Stimulated activated memory B cell treated with anti-CD40 and anti-IgM and Interleukin-4, amounts not matched to agents 10 μg/mL and 1 μg/mL and 100 μg/mL, for 72 hours (primary cell): ENCODE measurements around the gene ARHGAP24.

Source experiments
- ATAC-seq: fragments of 150-1000 bp; cut with Tn5 transposase; 2 replicates; pipeline ENCODE4 v1.10.0; 2021
- H3K27ac Mint-ChIP-seq: one replicate; pipeline ENCODE4 v1.8.0; 2022; ENCODE audit warnings: mild to moderate bottlenecking, mixed read lengths
- H3K27me3 Mint-ChIP-seq: one replicate; pipeline ENCODE4 v1.8.0; 2022; ENCODE audit warnings: mixed read lengths
- H3K36me3 Mint-ChIP-seq: one replicate; pipeline ENCODE4 v1.8.0; 2022; ENCODE audit warnings: mixed read lengths
- H3K4me1 Mint-ChIP-seq: one replicate; pipeline ENCODE4 v1.8.0; 2022; ENCODE audit warnings: mixed read lengths
- H3K4me3 Mint-ChIP-seq: one replicate; pipeline ENCODE4 v1.8.0; 2022; ENCODE audit warnings: mild to moderate bottlenecking, moderate library complexity, mixed read lengths
- H3K9me3 Mint-ChIP-seq: one replicate; pipeline ENCODE4 v1.8.0; 2022; ENCODE audit warnings: mixed read lengths

Gene ARHGAP24

GRCh38 chr4:85522277-85522676 is 47.3 kb downstream of the ARHGAP24 start:
- Mint-ChIP-seq H3K27me3 (no peaks in the 10 kb centered on the region), H3K9me3 (no peaks in the 10 kb centered on the region), H3K27ac (peak overlapping the region; percentile 76), H3K36me3 (peaks cover 12% of the 10 kb centered on the region), H3K4me3 (no peak overlapping the region), H3K4me1 (peaks cover 52% of the 10 kb centered on the region)
- peak; percentile 81 for ATAC-seq

GRCh38 chr4:85522836-85523235 is 47.9 kb downstream of the ARHGAP24 start:
- Mint-ChIP-seq H3K36me3 (peaks cover 15% of the 10 kb centered on the region), H3K27me3 (no peaks in the 10 kb centered on the region), H3K9me3 (no peaks in the 10 kb centered on the region), H3K27ac (peak overlapping the region; percentile 76), H3K4me1 (peaks cover 58% of the 10 kb centered on the region), H3K4me3 (peak overlapping the region; percentile 6)
- ATAC-seq = no peak

- peaks cover 10% of the 10 kb centered on the region for H3K36me3 Mint-ChIP-seq
- peak overlapping the region; percentile 21 for H3K27ac Mint-ChIP-seq
- H3K27me3 Mint-ChIP-seq = no peaks in the 10 kb centered on the region
- H3K4me3 Mint-ChIP-seq = no peak overlapping the region
- ATAC-seq = no peak
- H3K9me3 Mint-ChIP-seq = no peaks in the 10 kb centered on the region
- peaks cover 54% of the 10 kb centered on the region for H3K4me1 Mint-ChIP-seq
Observed at GRCh38 chr4:85527815-85528214, 52.9 kb downstream of the ARHGAP24 start.

- peak overlapping the region; percentile 63 for H3K27ac Mint-ChIP-seq
- H3K27me3 Mint-ChIP-seq = no peaks in the 10 kb centered on the region
- no peaks in the 10 kb centered on the region for H3K9me3 Mint-ChIP-seq
- H3K4me3 Mint-ChIP-seq = no peak overlapping the region
- ATAC-seq = peak; percentile 34
- peaks cover 23% of the 10 kb centered on the region for H3K36me3 Mint-ChIP-seq
- H3K4me1 Mint-ChIP-seq = peaks cover 61% of the 10 kb centered on the region
Observed at GRCh38 chr4:85531560-85532341, 56.8 kb downstream of the ARHGAP24 start.

GRCh38 chr4:85534120-85534519 is 59.2 kb downstream of the ARHGAP24 start:
- ATAC-seq = no peak
- H3K4me3 Mint-ChIP-seq = no peak overlapping the region
- no peak overlapping the region for H3K27ac Mint-ChIP-seq

GRCh38 chr4:85543832-85544231 is 68.9 kb downstream of the ARHGAP24 start:
- no peak overlapping the region for H3K4me3 Mint-ChIP-seq
- H3K27me3 Mint-ChIP-seq = no peaks in the 10 kb centered on the region
- ATAC-seq = no peak
- H3K36me3 Mint-ChIP-seq = peaks cover 5% of the 10 kb centered on the region
- peak overlapping the region; percentile 20 for H3K27ac Mint-ChIP-seq
- peaks cover 30% of the 10 kb centered on the region for H3K4me1 Mint-ChIP-seq
- no peaks in the 10 kb centered on the region for H3K9me3 Mint-ChIP-seq

More at GRCh38 chr4:85534120-85534519, 59.2 kb downstream of the ARHGAP24 start:
- Mint-ChIP-seq H3K36me3 (peaks cover 19% of the 10 kb centered on the region), H3K4me1 (peaks cover 60% of the 10 kb centered on the region), H3K27me3 (no peaks in the 10 kb centered on the region), H3K9me3 (peaks cover 2% of the 10 kb centered on the region)

- no peaks in the 10 kb centered on the region for H3K27me3 Mint-ChIP-seq
- H3K9me3 Mint-ChIP-seq = peaks cover 3% of the 10 kb centered on the region
- peaks cover 32% of the 10 kb centered on the region for H3K4me1 Mint-ChIP-seq
- no peak for ATAC-seq
- H3K36me3 Mint-ChIP-seq = peaks cover 8% of the 10 kb centered on the region
- H3K27ac Mint-ChIP-seq = peak overlapping the region; percentile 20
- H3K4me3 Mint-ChIP-seq = no peak overlapping the region
Observed at GRCh38 chr4:85544751-85545150, 69.8 kb downstream of the ARHGAP24 start.

GRCh38 chr4:85548116-85548515 is 73.2 kb downstream of the ARHGAP24 start:
- Mint-ChIP-seq H3K36me3 (peaks cover 39% of the 10 kb centered on the region), H3K4me1 (peaks cover 53% of the 10 kb centered on the region), H3K9me3 (peaks cover 11% of the 10 kb centered on the region), H3K27me3 (no peaks in the 10 kb centered on the region), H3K27ac (peak overlapping the region; percentile 76), H3K4me3 (no peak overlapping the region)
- ATAC-seq = no peak

GRCh38 chr4:85548841-85549240 is 73.9 kb downstream of the ARHGAP24 start:
- Mint-ChIP-seq H3K27me3 (no peaks in the 10 kb centered on the region), H3K4me1 (peaks cover 48% of the 10 kb centered on the region), H3K27ac (peak overlapping the region; percentile 76), H3K4me3 (no peak overlapping the region), H3K9me3 (peaks cover 14% of the 10 kb centered on the region), H3K36me3 (peaks cover 45% of the 10 kb centered on the region)
- no peak for ATAC-seq

GRCh38 chr4:85555206-85555605 is 80.3 kb downstream of the ARHGAP24 start:
- Mint-ChIP-seq H3K4me1 (peaks cover 83% of the 10 kb centered on the region), H3K27me3 (no peaks in the 10 kb centered on the region), H3K27ac (peak overlapping the region; percentile 90), H3K36me3 (peaks cover 45% of the 10 kb centered on the region), H3K4me3 (peak overlapping the region; percentile 63), H3K9me3 (peaks cover 15% of the 10 kb centered on the region)
- ATAC-seq = peak; percentile 82

- Mint-ChIP-seq H3K9me3 (peaks cover 15% of the 10 kb centered on the region), H3K27me3 (no peaks in the 10 kb centered on the region), H3K36me3 (peaks cover 42% of the 10 kb centered on the region), H3K4me1 (peaks cover 79% of the 10 kb centered on the region), H3K4me3 (no peak overlapping the region), H3K27ac (peak overlapping the region; percentile 90)
- peak; percentile 14 for ATAC-seq
Observed at GRCh38 chr4:85556283-85556682, 81.3 kb downstream of the ARHGAP24 start.

GRCh38 chr4:85557016-85557901 is 82.3 kb downstream of the ARHGAP24 start:
- H3K27ac Mint-ChIP-seq = peak overlapping the region; percentile 90
- H3K9me3 Mint-ChIP-seq = peaks cover 10% of the 10 kb centered on the region
- H3K27me3 Mint-ChIP-seq = no peaks in the 10 kb centered on the region
- ATAC-seq = peak; percentile 96
- peaks cover 40% of the 10 kb centered on the region for H3K36me3 Mint-ChIP-seq
- peaks cover 78% of the 10 kb centered on the region for H3K4me1 Mint-ChIP-seq
- H3K4me3 Mint-ChIP-seq = peak overlapping the region; percentile 60

GRCh38 chr4:85565761-85566480 is 91.0 kb downstream of the ARHGAP24 start:
- Mint-ChIP-seq H3K27me3 (no peaks in the 10 kb centered on the region), H3K4me1 (peaks cover 45% of the 10 kb centered on the region), H3K4me3 (no peak overlapping the region), H3K36me3 (peaks cover 33% of the 10 kb centered on the region), H3K9me3 (peaks cover 5% of the 10 kb centered on the region), H3K27ac (no peak overlapping the region)
- no peak for ATAC-seq

- Mint-ChIP-seq H3K9me3 (no peaks in the 10 kb centered on the region), H3K4me1 (peaks cover 28% of the 10 kb centered on the region), H3K27ac (peak overlapping the region; percentile 88), H3K27me3 (no peaks in the 10 kb centered on the region), H3K4me3 (peak overlapping the region; percentile 51), H3K36me3 (peaks cover 24% of the 10 kb centered on the region)
- ATAC-seq = no peak
Observed at GRCh38 chr4:85569730-85570299, 94.9 kb downstream of the ARHGAP24 start.

- Mint-ChIP-seq H3K27me3 (no peaks in the 10 kb centered on the region), H3K4me1 (peaks cover 28% of the 10 kb centered on the region), H3K9me3 (no peaks in the 10 kb centered on the region)
Observed at GRCh38 chr4:85570388-85570787, 95.4 kb downstream of the ARHGAP24 start.

More at GRCh38 chr4:85570388-85570787, 95.4 kb downstream of the ARHGAP24 start:
- Mint-ChIP-seq H3K4me3 (peak overlapping the region; percentile 51), H3K27ac (peak overlapping the region; percentile 88), H3K36me3 (peaks cover 24% of the 10 kb centered on the region)
- no peak for ATAC-seq
